OCI-LY3 (cell line): ENCODE data around the gene TENM4.

Experiments
- CTCF ChIP-seq: fragments of 200-600, 300-600 bp; sonication (generic); IDR thresholded peaks from 2 replicates; pipeline ENCODE4 v1.5.1; 2014; ENCODE audit warnings: antibody characterized with exemption, low read length, low read depth
- EZH2phosphoT487 ChIP-seq: fragments of 200-600 bp; shearing (Covaris generic); IDR thresholded peaks from 2 replicates; pipeline ENCODE4 v1.6.1; 2018; ENCODE audit warnings: antibody characterized with exemption, mixed run types, low read depth

GRCh38 chr11:78977009-78977408 lies 463.8 kb downstream of the TENM4 start:
- TF ChIP-seq CTCF (no peak), EZH2phosphoT487 (no peak)
